Progenitor cell of endocrine pancreas (in vitro differentiated cells): Measurements from ENCODE around the gene KRTAP1-3. TPM values are rescaled to one million over a fixed set of nuclear protein-coding genes. Genes with fewer than 3 reads are reported as not detected.

ENCODE experiments used
- DNase-seq: peaks from one replicate; pipeline ENCODE4 v3.0.0; 2021; ENCODE audit warnings: low spot score; ENCODE audit not compliant: unreplicated experiment
- H3K27ac Mint-ChIP-seq: 2 replicates; pipeline ENCODE4 v1.8.0; 2021; ENCODE audit warnings: mild to moderate bottlenecking, moderate library complexity, mixed read lengths
- H3K27me3 Mint-ChIP-seq: 2 replicates; pipeline ENCODE4 v1.8.0; 2021; ENCODE audit warnings: mixed read lengths
- H3K36me3 Mint-ChIP-seq: 2 replicates; pipeline ENCODE4 v1.8.0; 2022; ENCODE audit warnings: mixed read lengths; ENCODE audit not compliant: insufficient read depth
- H3K4me1 Mint-ChIP-seq: 2 replicates; pipeline ENCODE4 v1.8.0; 2021; ENCODE audit warnings: low read depth, mixed read lengths
- H3K4me3 Mint-ChIP-seq: 2 replicates; pipeline ENCODE4 v1.8.0; 2021; ENCODE audit warnings: low read depth, mild to moderate bottlenecking, moderate library complexity, mixed read lengths
- H3K9me3 Mint-ChIP-seq: 2 replicates; pipeline ENCODE4 v1.8.0; 2021; ENCODE audit warnings: low read depth, mixed read lengths
- total RNA-seq: library from RNA; stranded (reverse); gene quantifications from 2 replicates; pipeline ENCODE4 v1.2.1, GENCODE V29; 2021
- TF ChIP-seq, protein P1 (sequence below): fragments of 200-600 bp; sonication (generic); IDR thresholded peaks from one replicate; pipeline ENCODE4 v1.5.0; 2021; ENCODE audit warnings: antibody characterized with exemption, mild to moderate bottlenecking; ENCODE audit not compliant: unreplicated experiment

Gene KRTAP1-3
- total RNA-seq, 1 donor from 2014 or later, result not detected

DNA sequence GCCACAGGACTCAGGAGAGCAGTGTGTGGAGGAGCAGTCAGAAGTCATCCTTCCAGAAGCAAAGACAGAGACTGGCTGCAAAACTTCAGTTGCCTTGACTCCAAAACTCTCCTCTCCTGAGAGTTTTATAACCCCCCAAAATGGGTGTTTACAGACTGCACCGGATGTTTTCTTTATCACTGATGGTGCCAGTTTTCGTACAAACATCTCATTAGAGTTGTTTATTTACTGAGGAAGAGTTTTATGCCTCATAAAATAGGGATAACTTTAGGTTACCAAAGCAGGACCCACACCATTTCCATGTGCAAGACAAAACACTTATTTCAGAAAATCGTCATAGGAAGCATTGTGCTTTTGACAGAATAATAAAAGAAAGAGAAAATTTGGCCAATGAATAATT, 50.4 kb downstream of the KRTAP1-3 start, which contains the start of gene KRT40:
Gene KRT40, minus strand, starts transcription at position 101 of the 400 bp plus-strand sequence. Its CDS starts 53 bp downstream, at position 48.
- no peaks in the 10 kb centered on the region for H3K9me3 Mint-ChIP-seq
- TF ChIP-seq, protein P1, sequence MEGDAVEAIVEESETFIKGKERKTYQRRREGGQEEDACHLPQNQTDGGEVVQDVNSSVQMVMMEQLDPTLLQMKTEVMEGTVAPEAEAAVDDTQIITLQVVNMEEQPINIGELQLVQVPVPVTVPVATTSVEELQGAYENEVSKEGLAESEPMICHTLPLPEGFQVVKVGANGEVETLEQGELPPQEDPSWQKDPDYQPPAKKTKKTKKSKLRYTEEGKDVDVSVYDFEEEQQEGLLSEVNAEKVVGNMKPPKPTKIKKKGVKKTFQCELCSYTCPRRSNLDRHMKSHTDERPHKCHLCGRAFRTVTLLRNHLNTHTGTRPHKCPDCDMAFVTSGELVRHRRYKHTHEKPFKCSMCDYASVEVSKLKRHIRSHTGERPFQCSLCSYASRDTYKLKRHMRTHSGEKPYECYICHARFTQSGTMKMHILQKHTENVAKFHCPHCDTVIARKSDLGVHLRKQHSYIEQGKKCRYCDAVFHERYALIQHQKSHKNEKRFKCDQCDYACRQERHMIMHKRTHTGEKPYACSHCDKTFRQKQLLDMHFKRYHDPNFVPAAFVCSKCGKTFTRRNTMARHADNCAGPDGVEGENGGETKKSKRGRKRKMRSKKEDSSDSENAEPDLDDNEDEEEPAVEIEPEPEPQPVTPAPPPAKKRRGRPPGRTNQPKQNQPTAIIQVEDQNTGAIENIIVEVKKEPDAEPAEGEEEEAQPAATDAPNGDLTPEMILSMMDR, result no peak
- peaks cover 7% of the 10 kb centered on the region for H3K4me1 Mint-ChIP-seq
- no peak for DNase-seq
- no peak within 1 kb of the TSS for H3K4me3 Mint-ChIP-seq
- no peaks in the 10 kb centered on the region for H3K36me3 Mint-ChIP-seq
- H3K27me3 Mint-ChIP-seq, result no peaks in the 10 kb centered on the region
- no peak within 1 kb of the TSS for H3K27ac Mint-ChIP-seq

Other genes with a start within 250 kb of the KRTAP1-3 start
- not detected in 2 replicates for gene KRT28, start 234.9 kb downstream of the KRTAP1-3 start, total RNA-seq
- 33.1 and 37.5 TPM in 2 replicates for gene KRT10, start 212.3 kb downstream of the KRTAP1-3 start, total RNA-seq
- not detected in 2 replicates for gene KRT12, start 167.7 kb downstream of the KRTAP1-3 start, total RNA-seq
- gene KRT20, start 149.6 kb downstream of the KRTAP1-3 start, total RNA-seq, result not detected in 2 replicates
- gene KRT23, start 97.2 kb downstream of the KRTAP1-3 start, total RNA-seq, result 2.1 and 3.8 TPM in 2 replicates
- not detected in 2 replicates for gene KRT39, start 67.9 kb downstream of the KRTAP1-3 start, total RNA-seq
- gene KRT40, start 50.5 kb downstream of the KRTAP1-3 start, total RNA-seq, result 0.13 TPM in 1 of 2 replicates, not detected in the other
- gene KRTAP3-3, start 40.7 kb downstream of the KRTAP1-3 start, total RNA-seq, result not detected in 2 replicates
- not detected in 2 replicates for gene KRTAP3-2, start 35.0 kb downstream of the KRTAP1-3 start, total RNA-seq
- not detected in 2 replicates for gene KRTAP3-1, start 25.7 kb downstream of the KRTAP1-3 start, total RNA-seq
- not detected in 2 replicates for gene KRTAP1-5, start 7.7 kb downstream of the KRTAP1-3 start, total RNA-seq
- gene KRTAP1-4, start 4.7 kb downstream of the KRTAP1-3 start, total RNA-seq, result not detected in 2 replicates
- gene KRTAP1-1, start 6.6 kb upstream of the KRTAP1-3 start, total RNA-seq, result not detected in 2 replicates
- gene KRTAP2-1, start 12.4 kb upstream of the KRTAP1-3 start, total RNA-seq, result not detected in 2 replicates
- not detected in 2 replicates for gene KRTAP2-2, start 20.4 kb upstream of the KRTAP1-3 start, total RNA-seq
- gene KRTAP2-3, start 25.2 kb upstream of the KRTAP1-3 start, total RNA-seq, result not detected in 2 replicates
- not detected in 2 replicates for gene KRTAP2-4, start 31.0 kb upstream of the KRTAP1-3 start, total RNA-seq
- not detected in 2 replicates for gene KRTAP4-7, start 49.3 kb upstream of the KRTAP1-3 start, total RNA-seq
- not detected in 2 replicates for gene KRTAP4-8, start 63.3 kb upstream of the KRTAP1-3 start, total RNA-seq
- not detected in 2 replicates for gene KRTAP4-16, start 67.3 kb upstream of the KRTAP1-3 start, total RNA-seq
- gene KRTAP4-9, start 70.5 kb upstream of the KRTAP1-3 start, total RNA-seq, result not detected in 2 replicates
- gene KRTAP4-11, start 83.5 kb upstream of the KRTAP1-3 start, total RNA-seq, result not detected in 2 replicates
- not detected in 2 replicates for gene KRTAP4-12, start 89.3 kb upstream of the KRTAP1-3 start, total RNA-seq
- gene KRTAP4-6, start 105.7 kb upstream of the KRTAP1-3 start, total RNA-seq, result not detected in 2 replicates
- gene KRTAP4-5, start 115.0 kb upstream of the KRTAP1-3 start, total RNA-seq, result not detected in 2 replicates
- gene KRTAP4-4, start 125.9 kb upstream of the KRTAP1-3 start, total RNA-seq, result not detected in 2 replicates
- not detected in 2 replicates for gene KRTAP4-3, start 133.3 kb upstream of the KRTAP1-3 start, total RNA-seq
- not detected in 2 replicates for gene KRTAP4-2, start 143.3 kb upstream of the KRTAP1-3 start, total RNA-seq
- gene KRTAP4-1, start 150.0 kb upstream of the KRTAP1-3 start, total RNA-seq, result not detected in 2 replicates
- gene KRTAP9-1, start 155.0 kb upstream of the KRTAP1-3 start, total RNA-seq, result not detected in 2 replicates
- gene KRTAP9-2, start 191.8 kb upstream of the KRTAP1-3 start, total RNA-seq, result not detected in 2 replicates
- gene KRTAP9-3, start 197.6 kb upstream of the KRTAP1-3 start, total RNA-seq, result not detected in 2 replicates
- gene KRTAP9-8, start 203.1 kb upstream of the KRTAP1-3 start, total RNA-seq, result not detected in 2 replicates
- gene KRTAP9-4, start 214.8 kb upstream of the KRTAP1-3 start, total RNA-seq, result not detected in 2 replicates
- gene KRTAP9-9, start 220.5 kb upstream of the KRTAP1-3 start, total RNA-seq, result not detected in 2 replicates
- not detected in 2 replicates for gene KRTAP9-6, start 230.5 kb upstream of the KRTAP1-3 start, total RNA-seq
- not detected in 2 replicates for gene KRTAP9-7, start 240.8 kb upstream of the KRTAP1-3 start, total RNA-seq